ENCODE data around the gene EXOC4.

The EXOC4 gene

GRCh38 chr7:133863362-133864061 is 610.6 kb downstream of the EXOC4 start:
- H3K4me3 ChIP-seq (ENCODE audit: low read depth, low read length) = no peak overlapping the region
- H3K4me1 ChIP-seq (ENCODE audit: control insufficient read depth, insufficient read depth, low read length) = peaks cover 15% of the 10 kb centered on the region
- no peaks in the 10 kb centered on the region for H3K36me3 ChIP-seq (ENCODE audit: control insufficient read depth in 2 of 2, insufficient read depth in 1 of 2, low read length in 2 of 2)
- no peak overlapping the region for H3K27ac ChIP-seq (ENCODE audit: extremely low read depth, low read depth, low read length)
- H3K9me3 ChIP-seq (ENCODE audit: control insufficient read depth, insufficient read depth, low read depth, low read length) = no peaks in the 10 kb centered on the region
- ChIA-PET POLR2A (no interaction called here), CTCF (interaction anchor here (0.8 kb wide), 1 partner anchor 9 kb away, joined by 4 read pairs; no protein-coding TSS in a partner anchor)
- TF ChIP-seq EGR2 (tag by site-specific recombination; IDR thresholded peaks at IDR 0.05; ENCODE audit: low read depth) (no peak), ZNF701 (tag by site-specific recombination; IDR thresholded peaks at IDR 0.05) (no peak), PRDM6 (tag by site-specific recombination; IDR thresholded peaks at IDR 0.05) (0 out of 2 replicates have a peak, but pooled peaks have one; percentile 20), ZNF513 (tag by site-specific recombination; IDR thresholded peaks at IDR 0.05) (0 out of 2 replicates have a peak, but pooled peaks have one; percentile 41), ZNF404 (tag by site-specific recombination; IDR thresholded peaks at IDR 0.05) (no peak)

- H3K4me3 ChIP-seq (ENCODE audit: low read depth, low read length) = no peak overlapping the region
- peaks cover 1% of the 10 kb centered on the region; the same call in 1 of the 2 replicates for H3K4me1 ChIP-seq (ENCODE audit: control insufficient read depth, insufficient read depth, low read length)
- H3K27ac ChIP-seq (ENCODE audit: extremely low read depth, low read depth, low read length) = no peak overlapping the region
- no peaks in the 10 kb centered on the region for H3K36me3 ChIP-seq (ENCODE audit: control insufficient read depth in 2 of 2, insufficient read depth in 1 of 2, low read length in 2 of 2)
- ChIA-PET POLR2A (no interaction called here), CTCF (interaction anchor here (0.6 to 1.4 kb wide), 4 partner anchors 15 to 311 kb away, joined by 3 to 14 read pairs (median 4); no protein-coding TSS in a partner anchor)
- H3K9me3 ChIP-seq (ENCODE audit: control insufficient read depth, insufficient read depth, low read depth, low read length) = no peaks in the 10 kb centered on the region
- no peak for TF ChIP-seq ZNF175 (tag by site-specific recombination; IDR thresholded peaks at IDR 0.05)
- TF ChIP-seq YY2 (tag by site-specific recombination; IDR thresholded peaks at IDR 0.05) = no peak
- no peak for TF ChIP-seq ZNF138 (tag by site-specific recombination; IDR thresholded peaks at IDR 0.05; ENCODE audit: borderline replicate concordance)
- no peak for TF ChIP-seq ZNF660 (tag by site-specific recombination; IDR thresholded peaks at IDR 0.05)
- no peak for TF ChIP-seq ZNF747 (tag by site-specific recombination; IDR thresholded peaks at IDR 0.05)
- no peak for TF ChIP-seq CTCF (tag by site-specific recombination; IDR thresholded peaks at IDR 0.05)
- no peak for TF ChIP-seq ZNF311 (tag by site-specific recombination; IDR thresholded peaks at IDR 0.05; ENCODE audit: borderline replicate concordance)
- TF ChIP-seq ZNF18 (tag by site-specific recombination; IDR thresholded peaks at IDR 0.05) = no peak
- TF ChIP-seq PRDM2 (tag by site-specific recombination; IDR thresholded peaks at IDR 0.05; ENCODE audit: borderline replicate concordance) = no peak
- TF ChIP-seq ZNF292 (tag by site-specific recombination; IDR thresholded peaks at IDR 0.05; ENCODE audit: borderline replicate concordance, low read depth) = no peak
- TF ChIP-seq ZNF335 (tag by site-specific recombination; conservative IDR thresholded peaks at IDR 0.05) = no peak
- no peak for TF ChIP-seq ZBTB26 (tag by site-specific recombination; optimal IDR thresholded peaks at IDR 0.05)
- TF ChIP-seq GLI4 (tag by site-specific recombination; IDR thresholded peaks at IDR 0.05) = no peak
- no peak for TF ChIP-seq ZNF266 (tag by site-specific recombination; IDR thresholded peaks at IDR 0.05; ENCODE audit: low read depth)
These were observed 616.7 kb downstream of the EXOC4 start for GRCh38 chr7:133869556-133869955.
